CD4-positive, alpha-beta T cell treated with Interleukin-6 for 4 hours (primary cell): Measurements from ENCODE around the gene RRP1B.
"Not testable (repeated sequence)": the region's sequence is repeated elsewhere in the genome, so short reads cannot be mapped to it uniquely, and the experiment has no call there.

Experiments
- DNase-seq: peaks from one replicate; pipeline ENCODE4 v3.0.0-alpha.2; 2020; ENCODE audit warnings: mixed read lengths

Gene RRP1B

DNA sequence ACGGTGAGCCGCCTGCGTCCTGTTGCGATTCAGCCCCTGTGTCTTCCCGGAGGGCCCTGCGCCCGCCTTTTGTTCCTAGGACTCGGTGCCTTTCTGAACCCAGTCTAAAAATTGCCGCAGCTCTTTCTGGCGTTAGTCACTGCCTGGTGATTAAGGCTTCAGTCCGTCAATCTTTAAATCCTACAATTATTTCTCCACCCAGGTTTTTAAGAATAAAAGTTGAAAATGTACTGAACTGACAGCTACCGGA, 43.4 kb downstream of the RRP1B start:
- no peak for DNase-seq

DNA sequence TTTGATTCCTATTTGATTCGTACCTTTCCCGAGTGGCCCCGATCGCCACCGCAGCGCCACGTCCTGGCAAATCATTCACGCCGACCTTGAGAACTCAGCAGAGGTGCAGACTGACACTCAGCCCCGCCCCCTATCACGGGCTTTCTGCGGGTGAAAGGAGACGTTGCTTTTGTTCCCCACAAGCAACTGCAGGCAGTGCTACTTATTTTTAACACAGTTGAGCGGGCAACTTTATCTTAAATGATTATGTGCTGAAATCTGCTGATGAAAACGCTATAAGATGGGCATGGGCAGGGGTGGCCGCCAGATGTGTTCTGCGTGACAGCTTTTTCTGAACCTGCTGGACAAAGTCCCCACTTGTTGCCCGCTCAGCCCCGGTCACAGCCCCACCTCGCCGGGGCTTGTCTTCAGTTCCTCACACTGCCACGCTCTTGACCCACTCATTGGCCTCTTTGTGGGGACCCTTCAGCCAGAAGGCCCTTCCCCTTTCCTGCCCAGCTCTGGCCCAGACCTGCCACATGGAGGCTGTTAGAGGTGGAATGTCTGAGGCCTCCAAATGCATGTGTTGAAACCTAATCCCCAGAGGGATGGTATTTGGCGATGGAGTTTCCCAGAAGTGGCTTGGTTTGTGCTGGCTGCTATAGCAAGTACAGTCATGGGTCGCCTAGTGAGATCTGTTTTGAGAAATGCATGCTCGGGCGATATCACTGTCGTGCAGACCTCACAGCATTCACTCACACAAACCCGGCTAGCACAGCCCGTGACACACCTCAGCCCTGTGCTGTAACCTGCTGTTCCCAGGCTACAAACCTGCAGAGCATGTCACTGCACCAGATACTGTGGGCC, 43.9 kb downstream of the RRP1B start:
- peak; percentile 54 for DNase-seq

- DNase-seq: no peak
Observed at GRCh38 chr21:43707462-43707861, 48.1 kb downstream of the RRP1B start.

DNA sequence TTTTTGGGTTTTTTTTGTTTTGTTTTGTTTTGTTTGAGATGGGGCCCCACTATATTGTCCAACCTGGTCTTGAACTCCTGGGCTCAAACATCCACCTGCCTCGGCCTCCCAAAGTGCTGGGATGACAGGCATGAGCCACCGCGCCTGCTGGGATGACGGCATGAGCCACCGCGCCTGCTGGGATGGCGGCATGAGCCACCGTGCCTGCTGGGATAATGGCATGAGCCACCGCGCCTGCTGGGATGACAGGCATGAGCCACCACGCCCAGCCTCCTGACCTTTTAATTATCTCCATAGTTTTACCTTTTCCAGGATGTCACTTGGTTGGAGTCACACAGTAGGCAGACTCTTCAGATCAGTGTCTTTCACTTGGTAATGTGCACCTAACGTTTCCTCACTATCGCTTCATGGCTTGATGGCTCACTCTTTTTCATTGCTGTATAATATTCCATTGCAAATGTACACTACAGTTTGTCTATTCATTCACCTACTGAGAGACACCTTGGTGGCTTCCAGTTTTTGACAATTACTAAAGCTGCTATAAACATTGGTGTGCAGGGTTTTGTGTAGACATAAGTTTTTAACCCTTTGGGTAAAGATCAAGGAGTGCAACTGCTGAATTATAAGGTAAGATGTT, 49.5 kb downstream of the RRP1B start:
- DNase-seq: no peak

- DNase-seq: no peak
Observed at GRCh38 chr21:43712268-43712942, 53.0 kb downstream of the RRP1B start.

- DNase-seq: not testable (repeated sequence)
Observed at GRCh38 chr21:43713123-43713522, 53.8 kb downstream of the RRP1B start.

DNA sequence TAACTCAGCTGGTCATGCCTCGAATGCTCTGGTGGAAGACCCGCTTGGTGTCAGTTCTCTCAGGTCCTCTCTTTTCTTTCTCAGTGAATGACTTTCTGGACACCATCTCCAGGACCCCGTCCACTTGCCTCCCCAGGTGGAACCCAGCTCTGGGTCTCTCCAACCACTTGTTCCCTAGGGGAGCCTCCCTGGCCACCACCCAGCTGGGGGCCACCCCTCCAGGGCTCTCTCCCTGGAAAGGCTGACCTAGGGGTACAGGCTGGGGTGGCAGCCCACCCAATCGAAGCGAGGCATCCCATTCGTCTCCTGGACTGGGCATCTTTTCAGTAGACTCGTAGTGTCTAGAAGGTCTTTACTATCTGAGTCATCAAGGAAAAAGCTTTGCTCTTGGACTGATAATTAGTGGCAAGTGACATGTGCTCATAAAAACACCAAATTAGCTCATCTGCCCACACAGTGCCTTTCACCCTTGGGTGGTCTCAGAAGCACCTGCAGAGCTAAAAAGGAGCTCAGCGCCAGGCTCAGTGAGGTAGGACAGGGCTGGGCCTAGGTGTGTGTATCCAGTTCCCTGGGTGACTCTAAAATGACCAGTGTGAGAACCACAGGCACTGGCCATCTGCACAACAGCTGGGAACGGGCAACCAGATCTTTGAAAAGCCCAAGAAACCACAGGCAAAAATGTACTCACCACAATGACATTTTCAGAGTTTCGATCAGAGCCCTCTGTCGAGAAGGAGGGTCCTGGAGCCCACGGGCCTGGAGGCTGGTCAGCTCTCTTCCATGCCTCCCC, 57.2 kb downstream of the RRP1B start:
- no peak for DNase-seq

GRCh38 chr21:43717166-43717853, 58.0 kb downstream of the RRP1B start:
- DNase-seq: no peak

- no peak for DNase-seq
Observed at GRCh38 chr21:43717967-43718871, 58.9 kb downstream of the RRP1B start.

DNA sequence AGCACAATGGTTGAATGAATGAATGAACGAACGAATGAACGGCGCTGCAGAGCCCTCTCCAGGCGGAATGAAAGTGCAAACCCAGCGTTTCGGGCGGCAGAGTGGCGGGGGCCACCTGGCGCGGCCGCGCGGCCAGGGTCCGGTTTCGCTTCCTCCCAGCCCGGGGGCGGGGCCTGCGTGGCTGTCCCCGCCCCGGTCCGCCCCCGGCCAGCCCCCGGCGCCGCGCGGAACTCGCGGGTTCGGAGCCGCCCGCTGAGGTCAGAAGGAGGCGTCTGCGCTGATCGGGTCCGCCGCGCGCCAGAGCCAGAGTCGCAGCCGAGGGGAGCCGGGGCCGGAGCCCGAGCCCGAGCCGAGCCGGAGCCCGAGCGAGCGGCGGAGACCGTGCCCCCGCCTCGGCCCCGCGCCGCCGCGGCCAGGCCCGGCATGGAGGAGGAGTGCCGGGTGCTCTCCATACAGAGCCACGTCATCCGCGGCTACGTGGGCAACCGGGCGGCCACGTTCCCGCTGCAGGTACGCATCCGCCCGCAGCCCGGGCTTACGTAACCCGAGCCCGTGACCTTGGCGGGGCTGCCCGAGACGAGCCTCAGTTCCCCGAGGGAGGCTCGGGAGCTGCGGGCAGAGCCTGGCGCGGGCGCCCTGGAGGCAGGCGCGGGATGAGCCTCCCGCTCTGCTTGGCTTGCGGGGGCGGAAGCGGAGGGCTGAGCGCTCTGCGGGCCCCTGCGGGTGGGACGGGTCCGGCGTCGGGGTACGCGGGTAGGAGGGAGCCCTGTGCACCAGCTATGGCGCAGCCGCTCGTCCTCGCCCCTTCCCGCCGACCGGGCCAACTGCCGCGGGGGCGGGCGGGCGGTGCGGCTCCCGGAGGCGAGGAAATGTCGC, 59.8 kb downstream of the RRP1B start, which contains the start of gene PDXK:
PDXK (plus strand) TSS at position 258 of the 876 bp plus-strand sequence; CDS start at position 424, 166 bp downstream.
- peak; percentile 79 for DNase-seq

DNA sequence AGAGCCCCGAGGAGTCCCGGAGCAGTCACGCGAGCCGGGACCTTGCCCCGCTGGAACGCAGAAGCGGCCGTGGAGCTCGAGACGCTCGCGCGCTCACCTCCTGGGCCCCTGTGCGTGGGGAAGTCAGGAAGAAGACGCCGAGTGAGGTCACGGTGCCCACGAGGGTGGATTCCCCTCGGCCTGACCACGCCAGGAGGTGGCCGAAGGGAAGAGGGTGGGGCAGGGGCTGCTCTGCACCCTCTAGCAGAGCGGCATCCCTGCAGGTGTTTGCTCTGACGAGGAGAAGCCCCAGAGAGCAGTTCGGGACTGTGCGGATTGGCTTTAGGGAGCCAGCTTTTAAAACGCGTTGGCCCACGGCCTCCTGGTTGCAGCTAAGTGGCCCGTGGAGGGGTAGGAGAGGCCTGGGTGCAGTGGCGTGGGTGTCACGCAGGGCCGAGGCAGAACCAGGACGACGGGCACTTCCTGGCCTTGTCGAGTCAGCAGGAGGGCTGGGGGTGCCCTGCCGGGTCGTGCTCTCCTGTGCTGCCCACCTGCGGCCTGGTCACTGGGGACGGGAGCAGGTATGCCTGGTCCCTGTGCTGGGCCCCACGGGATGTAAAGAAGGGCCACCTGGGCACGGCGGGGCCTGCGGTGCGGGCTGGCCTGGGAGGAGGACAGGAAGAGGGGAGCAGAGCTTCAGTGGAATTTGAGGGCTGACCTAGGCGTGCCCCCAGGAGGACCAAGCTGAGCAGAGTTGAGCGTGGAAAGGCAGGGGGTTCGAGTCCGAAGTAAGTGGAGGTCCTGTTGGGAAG, 60.6 kb downstream of the RRP1B start:
- peak; percentile 49 for DNase-seq

DNA sequence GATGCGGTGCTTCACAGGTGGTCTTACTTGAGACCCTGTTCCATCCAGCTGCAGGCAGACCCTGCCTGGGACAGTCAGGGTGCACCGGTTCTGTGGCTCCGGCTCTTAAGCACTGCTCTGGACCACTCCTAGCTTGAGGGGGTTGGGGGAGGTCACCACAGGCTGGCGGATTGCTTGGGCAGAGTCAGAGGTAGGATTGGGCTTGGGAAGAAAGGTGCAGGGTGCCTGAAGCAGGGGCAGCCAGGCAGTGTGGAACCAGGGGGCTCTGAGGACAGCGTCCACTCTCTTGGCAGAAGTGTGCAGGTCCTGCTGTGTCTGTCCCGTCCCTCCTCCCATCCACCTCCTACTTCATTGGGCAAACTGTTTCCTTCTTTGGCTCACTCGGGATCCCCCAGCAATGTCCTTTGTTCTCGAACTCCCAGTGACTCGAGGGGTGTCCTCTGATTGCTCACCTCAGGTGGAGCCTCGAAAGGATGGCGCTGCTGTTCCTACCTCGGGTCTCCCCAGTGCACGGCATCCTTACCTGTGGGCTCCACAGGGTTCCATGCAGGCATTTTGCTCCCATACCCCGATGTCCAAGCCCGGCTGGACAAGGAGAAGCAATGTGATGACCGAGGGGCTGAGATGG, 61.3 kb downstream of the RRP1B start:
- DNase-seq: no peak

GRCh38 chr21:43721206-43721605, 61.8 kb downstream of the RRP1B start:
- DNase-seq: no peak

DNA sequence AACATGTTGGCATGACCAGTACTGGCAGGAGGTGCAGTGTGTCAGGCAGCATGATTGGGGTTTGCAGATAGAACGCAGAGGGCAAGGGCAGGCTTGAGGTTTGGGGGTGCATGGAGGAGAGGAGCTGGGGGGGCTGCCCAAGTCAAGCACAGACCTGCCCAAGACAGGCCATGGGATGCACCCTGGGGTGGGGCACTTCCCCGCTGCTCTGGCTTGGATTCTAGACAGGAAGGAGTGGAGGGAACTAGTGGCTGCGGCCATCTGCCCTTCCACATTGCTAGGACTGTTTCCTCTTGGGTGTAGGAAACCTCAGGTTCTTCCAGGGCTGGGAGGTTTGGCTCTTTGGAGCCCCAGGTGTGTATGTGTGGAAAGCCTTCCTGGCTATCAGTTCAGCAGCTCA, 62.6 kb downstream of the RRP1B start:
- no peak for DNase-seq

- DNase-seq: no peak
Observed at GRCh38 chr21:43723648-43724047, 64.3 kb downstream of the RRP1B start.

DNA sequence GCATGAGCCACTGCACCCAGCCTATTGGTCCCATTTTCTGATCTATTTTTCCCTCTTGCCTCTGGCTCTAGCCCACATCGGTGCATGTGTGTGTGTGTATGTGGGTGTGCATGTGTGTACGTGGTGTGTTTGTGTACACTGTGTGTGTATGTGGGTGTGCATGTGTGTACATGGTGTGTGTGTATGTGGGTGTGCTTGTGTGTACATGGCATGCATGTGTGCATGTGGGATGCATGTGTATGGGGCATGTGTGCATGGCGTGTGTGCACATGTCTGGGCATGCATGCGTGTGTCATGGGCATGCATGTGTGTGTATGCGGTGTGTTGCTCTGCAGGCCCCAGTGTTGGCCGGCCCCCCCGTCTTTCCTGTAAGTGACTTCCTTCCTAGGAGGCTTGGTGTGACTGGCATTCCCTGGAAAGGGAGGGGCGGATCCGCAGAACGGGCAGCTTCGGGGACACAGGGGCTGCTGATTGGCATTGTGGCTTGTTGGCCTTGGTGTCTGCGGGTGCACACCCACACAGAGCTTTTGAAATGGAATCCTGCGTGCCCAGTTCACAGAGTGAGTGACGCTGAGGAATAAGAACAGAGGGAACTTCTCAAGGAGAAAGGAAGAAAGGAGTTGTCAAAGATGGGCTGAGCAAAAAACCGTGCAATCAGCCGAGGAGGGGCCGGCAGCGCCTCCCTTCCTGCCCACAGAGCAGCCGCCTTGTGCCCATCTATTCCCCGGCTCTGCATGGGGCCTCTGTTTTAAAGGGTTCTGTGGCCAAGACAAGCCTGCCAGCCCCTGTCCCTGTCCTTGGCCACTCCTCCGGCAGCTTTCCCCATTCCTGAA, 67.5 kb downstream of the RRP1B start:
- no peak for DNase-seq

DNA sequence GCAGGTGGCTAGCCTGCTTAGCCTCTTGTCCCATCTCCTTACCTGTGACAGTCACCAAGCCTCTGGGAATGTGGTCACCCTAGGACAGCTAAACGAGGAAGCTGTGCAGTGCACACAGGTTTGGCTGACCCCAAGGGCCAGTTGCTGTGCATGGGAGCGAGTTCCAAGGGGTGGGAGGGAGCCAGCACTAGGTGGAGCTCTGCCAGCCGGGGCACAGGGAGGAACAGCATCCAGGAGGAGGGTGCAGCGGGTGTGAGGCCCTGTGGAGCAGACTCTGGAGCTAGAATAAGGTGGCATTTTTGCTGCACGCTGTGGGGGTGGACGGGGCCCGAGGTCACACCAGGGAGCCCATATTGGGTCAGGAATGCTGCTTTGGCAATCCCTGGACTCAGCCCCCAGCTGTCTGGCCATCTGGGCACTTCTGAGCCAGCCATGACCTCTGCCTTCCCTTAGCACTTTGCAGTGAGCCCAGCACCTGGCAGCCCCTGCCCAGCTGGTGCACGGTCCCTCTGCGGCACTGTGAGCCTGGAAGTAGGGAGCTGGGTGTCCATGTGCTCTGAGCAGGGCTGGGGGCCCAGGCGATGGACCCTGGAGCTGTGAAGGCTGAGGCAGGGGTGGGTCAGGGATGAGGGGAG, 68.3 kb downstream of the RRP1B start:
- DNase-seq: no peak

DNA sequence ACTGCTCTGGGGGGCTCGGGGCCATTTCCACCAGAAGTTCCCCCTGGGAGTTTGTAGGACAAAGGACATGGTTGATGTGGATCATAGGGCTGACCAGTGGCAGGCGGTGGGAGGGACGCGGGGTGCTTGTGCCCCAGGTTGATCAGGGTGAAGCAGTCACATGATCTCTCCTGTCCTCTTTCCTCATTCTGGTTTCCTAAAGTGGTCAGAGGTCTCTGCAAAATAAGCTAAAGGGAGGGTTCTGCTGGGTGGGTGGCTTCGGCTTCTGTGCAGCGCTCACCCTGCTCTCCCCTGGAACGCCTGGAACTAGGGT, 68.8 kb downstream of the RRP1B start:
- no peak for DNase-seq
